ENCODE measurements around the gene NTN5. TPM values are rescaled to one million over a fixed set of nuclear protein-coding genes. Genes with fewer than 3 reads are reported as not detected.

Gene NTN5
- total and polyA plus RNA-seq, 11 donors = 0.11 to 0.42 (median 0.16) TPM; not detected in 7

DNA sequence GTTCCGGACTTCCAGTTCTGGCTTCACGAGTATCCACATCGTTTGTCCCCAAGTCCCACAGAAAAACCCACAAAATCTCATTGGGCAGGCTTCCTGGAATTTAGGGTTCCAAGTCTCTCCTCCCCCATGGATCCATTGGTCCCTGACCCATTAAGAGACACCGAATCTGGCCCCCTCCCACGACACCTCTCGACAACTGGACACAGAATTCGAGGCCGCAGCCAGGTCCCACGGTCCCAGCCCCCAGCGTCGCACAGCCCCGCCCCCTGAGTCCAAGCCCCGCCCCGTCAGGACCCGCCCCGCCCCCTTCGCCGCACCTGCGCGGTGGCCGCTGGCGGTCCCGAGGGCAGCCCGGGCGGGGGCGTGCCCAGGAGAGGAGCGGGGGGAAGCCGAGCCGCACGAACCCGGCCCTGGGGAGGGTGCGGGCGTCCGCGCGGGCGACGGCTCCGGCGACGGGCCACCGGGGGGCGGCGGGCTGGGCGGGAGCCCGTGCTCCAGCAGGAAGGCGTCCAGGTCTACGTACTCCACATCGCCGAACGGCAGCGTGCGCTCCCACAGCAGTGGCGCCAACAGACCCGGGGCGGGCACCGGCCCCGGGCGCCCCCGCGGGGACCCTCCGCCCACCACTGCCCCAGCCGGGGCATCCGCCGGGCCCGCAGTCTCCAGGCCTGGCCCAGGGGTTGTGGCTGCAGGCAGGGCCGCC is 37.4 kb downstream of the NTN5 start:
- Histone ChIP-seq H3K36me3 (peaks cover 0 to 32% (median 3%) of the 10 kb centered on the region in 9 donors), H3K27me3 (no peaks in the 10 kb centered on the region), H3K4me1 (peaks cover 18 to 72% (median 54%) of the 10 kb centered on the region in 12 donors), H3K9me3 (no peaks in the 10 kb centered on the region), H3K4me3 (peak overlapping the region; percentile 19 to 93 (median 78)), H3K27ac (peak overlapping the region; percentile 62 to 100 (median 96))
- TF ChIP-seq, protein P1, sequence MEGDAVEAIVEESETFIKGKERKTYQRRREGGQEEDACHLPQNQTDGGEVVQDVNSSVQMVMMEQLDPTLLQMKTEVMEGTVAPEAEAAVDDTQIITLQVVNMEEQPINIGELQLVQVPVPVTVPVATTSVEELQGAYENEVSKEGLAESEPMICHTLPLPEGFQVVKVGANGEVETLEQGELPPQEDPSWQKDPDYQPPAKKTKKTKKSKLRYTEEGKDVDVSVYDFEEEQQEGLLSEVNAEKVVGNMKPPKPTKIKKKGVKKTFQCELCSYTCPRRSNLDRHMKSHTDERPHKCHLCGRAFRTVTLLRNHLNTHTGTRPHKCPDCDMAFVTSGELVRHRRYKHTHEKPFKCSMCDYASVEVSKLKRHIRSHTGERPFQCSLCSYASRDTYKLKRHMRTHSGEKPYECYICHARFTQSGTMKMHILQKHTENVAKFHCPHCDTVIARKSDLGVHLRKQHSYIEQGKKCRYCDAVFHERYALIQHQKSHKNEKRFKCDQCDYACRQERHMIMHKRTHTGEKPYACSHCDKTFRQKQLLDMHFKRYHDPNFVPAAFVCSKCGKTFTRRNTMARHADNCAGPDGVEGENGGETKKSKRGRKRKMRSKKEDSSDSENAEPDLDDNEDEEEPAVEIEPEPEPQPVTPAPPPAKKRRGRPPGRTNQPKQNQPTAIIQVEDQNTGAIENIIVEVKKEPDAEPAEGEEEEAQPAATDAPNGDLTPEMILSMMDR (IDR thresholded peaks at IDR 0.05) = no peak
- TF ChIP-seq POLR2A (IDR thresholded peaks at IDR 0.05) = peak in 1 of 2 donors; percentile 47
- intact Hi-C loops (cut with DNase I) = loop anchor here in 1 of 10 donors (5.0 kb wide), 1 partner anchor 337 kb away; no protein-coding TSS in a partner anchor
- DNase-seq (peak; percentile 72 to 87 (median 84)), ATAC-seq (peak in 3 of 4 donors; percentile 28 to 52 (median 37))
- WGBS, 4 donors = 1 to 3% (median 2%) methylated on average over 17 to 67 of the region's 67 CpGs

DNA sequence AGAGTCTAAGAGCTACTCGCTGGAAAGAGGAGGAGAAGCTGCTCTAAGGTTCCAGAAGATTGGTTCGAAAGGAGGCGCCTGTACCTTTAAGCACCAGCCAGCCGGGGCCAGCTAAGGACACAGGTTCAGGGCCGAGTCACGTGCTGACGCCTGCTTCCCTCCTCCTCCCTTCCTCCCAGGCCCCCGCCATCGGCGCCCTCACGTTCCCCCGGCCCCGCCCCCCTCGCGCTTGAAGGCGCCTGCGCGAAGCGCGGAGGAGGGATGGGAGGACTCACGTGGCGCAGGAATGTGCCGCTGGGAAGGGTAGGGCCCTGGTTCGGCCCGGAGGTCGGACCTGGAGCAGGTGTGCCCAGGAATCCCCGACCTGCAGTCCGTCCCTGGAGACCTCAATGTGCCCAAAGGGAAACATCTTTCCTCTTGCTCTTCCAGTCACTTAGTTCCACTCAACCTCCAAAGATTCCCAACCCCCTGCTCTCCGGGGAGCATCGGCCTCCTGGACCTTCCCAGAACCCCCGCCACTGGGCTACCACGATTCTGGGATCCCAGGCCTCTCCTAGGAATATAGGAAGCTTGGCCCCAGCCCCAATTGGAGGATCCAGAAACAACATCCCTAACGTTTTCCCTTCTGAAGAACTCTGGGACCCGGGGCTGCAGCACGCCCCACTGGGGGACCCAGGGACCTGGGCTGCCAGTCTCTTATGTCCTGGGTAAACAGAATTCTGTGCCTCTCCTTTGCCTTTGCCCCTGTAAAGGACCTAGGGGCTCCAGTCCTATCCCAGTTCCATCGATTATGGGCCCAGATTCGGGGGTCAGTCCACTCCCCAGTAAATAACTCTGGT is 38.2 kb downstream of the NTN5 start:
- intact Hi-C loops (cut with DNase I) = loop anchor here in 1 of 10 donors (5.0 kb wide), 1 partner anchor 338 kb away; no protein-coding TSS in a partner anchor
- peak overlapping the region; percentile 62 to 100 (median 96) for H3K27ac ChIP-seq
- 5 to 7% (median 6%) methylated on average over 28 to 37 of the region's 37 CpGs for WGBS, 4 donors
- peak; percentile 43 to 58 (median 56) for ATAC-seq
- no peaks in the 10 kb centered on the region for H3K27me3 ChIP-seq
- H3K36me3 ChIP-seq = peaks cover 0 to 40% (median 3%) of the 10 kb centered on the region in 9 donors
- peak overlapping the region in 11 of 12 donors; percentile 58 to 93 (median 80) for H3K4me3 ChIP-seq
- peaks cover 20 to 80% (median 60%) of the 10 kb centered on the region in 12 donors for H3K4me1 ChIP-seq
- no peaks in the 10 kb centered on the region for H3K9me3 ChIP-seq
- peak in 1 of 2 donors; percentile 39 for TF ChIP-seq POLR2A (IDR thresholded peaks at IDR 0.05)
- TF ChIP-seq, protein P1 (IDR thresholded peaks at IDR 0.05) = no peak
- peak; percentile 97 to 98 (median 98) for DNase-seq

DNA sequence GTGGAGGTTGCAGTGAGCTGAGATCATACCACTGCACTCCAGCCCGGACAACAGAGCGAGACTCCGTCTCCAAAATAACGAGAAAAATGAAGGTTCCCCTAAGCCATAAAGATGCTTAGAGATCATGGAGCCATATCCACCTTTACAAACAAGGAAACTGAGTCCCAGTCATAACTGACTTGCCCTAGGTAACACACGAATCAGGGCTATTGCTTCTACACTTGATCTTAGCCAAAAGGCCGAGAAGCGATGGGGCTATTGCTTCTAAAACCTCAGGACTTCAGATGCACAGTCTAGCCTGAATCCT is 38.8 kb downstream of the NTN5 start:
- ATAC-seq = no peak
- no peaks in the 10 kb centered on the region for H3K27me3 ChIP-seq
- peak overlapping the region in 10 of 12 donors; percentile 34 to 93 (median 82) for H3K4me3 ChIP-seq
- H3K9me3 ChIP-seq = no peaks in the 10 kb centered on the region
- peaks cover 20 to 84% (median 58%) of the 10 kb centered on the region in 12 donors for H3K4me1 ChIP-seq
- intact Hi-C loops (cut with DNase I) = no loop called here
- peaks cover 0 to 41% (median 3%) of the 10 kb centered on the region in 9 donors for H3K36me3 ChIP-seq
- DNase-seq = no peak
- peak overlapping the region; percentile 62 to 100 (median 96) for H3K27ac ChIP-seq
- 26 to 51% (median 42%) methylated on average over 7 of the region's 7 CpGs for WGBS, 4 donors
- TF ChIP-seq POLR2A (IDR thresholded peaks at IDR 0.05) = no peak
- TF ChIP-seq, protein P1 (IDR thresholded peaks at IDR 0.05) = no peak

Data from heart left ventricle (tissue), 16 donors.